HG02763 (cell line): Measurements from ENCODE around the gene CTTNBP2.

Source experiments
- ATAC-seq: cut with Tn5 transposase; IDR thresholded peaks from one replicate; pipeline ENCODE4 v1.9.1; 2021; ENCODE audit warnings: mild to moderate bottlenecking, moderate library complexity; ENCODE audit not compliant: unreplicated experiment

CTTNBP2 gene

GRCh38 chr7:117871401-117871777 is 1.9 kb downstream of the CTTNBP2 start:
- ATAC-seq: no peak

GRCh38 chr7:117870448-117871130 is 2.7 kb downstream of the CTTNBP2 start:
- ATAC-seq: no peak

DNA sequence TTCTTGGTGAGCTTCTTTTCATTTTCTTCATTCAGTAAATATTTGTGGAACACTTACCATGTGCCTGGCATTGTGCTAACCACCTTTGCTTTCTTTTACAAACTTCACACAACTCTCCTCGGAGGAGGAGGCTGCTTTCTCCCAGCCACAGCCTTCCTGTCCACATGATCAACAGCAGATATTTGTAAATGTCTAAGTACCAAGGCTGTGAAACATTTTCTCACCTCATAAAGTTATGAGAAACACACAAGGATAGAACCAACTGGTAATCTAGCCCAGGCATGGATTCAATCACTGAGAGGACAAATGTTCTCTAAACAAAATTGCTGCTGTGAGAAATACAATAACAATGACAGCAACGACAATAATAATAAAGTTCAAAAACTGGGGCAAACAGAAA is 3.9 kb downstream of the CTTNBP2 start:
- ATAC-seq: no peak

DNA sequence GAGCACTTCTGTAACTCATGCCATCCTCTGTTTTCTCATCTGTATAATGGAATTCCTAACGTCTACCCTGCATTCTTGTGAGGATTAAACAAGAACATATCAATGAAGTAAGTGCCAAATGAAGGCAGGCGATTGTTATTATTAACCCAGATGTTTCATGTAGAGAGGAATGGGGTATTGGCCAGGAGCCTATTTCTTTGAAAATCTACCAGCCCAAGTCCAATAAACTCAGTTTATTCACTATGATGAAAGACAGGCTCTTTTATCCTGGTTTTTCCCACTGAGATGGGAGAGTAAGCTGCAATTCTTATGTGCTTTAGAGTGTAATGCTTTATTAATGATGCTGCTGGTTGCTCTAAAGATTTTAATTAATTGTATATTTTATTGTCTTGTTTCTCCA is 9.6 kb downstream of the CTTNBP2 start:
- no peak for ATAC-seq

- no peak for ATAC-seq
Observed at GRCh38 chr7:117862378-117862777, 10.9 kb downstream of the CTTNBP2 start.

DNA sequence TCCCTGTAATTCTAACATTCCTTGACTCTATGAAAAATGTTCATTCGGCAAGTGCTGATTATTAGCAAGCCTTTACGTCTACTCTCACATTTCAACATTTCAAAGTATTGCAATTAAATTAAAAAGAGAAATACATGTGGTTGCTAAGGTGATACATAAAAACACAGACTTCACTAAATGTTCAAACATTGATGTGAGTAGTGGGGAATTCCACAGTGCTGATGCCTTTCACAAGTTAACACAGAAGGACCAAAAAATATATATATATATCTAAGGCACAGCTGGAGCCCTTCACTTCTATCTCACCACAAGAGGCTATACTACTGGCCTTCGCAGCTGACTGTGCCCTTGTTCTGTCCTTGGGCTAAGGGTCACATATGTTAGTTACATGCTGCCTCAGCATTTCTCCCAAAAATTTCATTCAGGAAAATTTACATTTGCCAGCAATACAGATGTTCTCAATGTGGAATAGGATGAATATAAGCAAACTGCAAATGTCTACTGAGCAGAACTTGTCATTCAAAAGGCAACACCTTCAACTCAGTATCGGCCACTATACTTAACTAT is 13.9 kb downstream of the CTTNBP2 start:
- ATAC-seq: no peak

GRCh38 chr7:117858712-117859111 is 14.5 kb downstream of the CTTNBP2 start:
- ATAC-seq: no peak

DNA sequence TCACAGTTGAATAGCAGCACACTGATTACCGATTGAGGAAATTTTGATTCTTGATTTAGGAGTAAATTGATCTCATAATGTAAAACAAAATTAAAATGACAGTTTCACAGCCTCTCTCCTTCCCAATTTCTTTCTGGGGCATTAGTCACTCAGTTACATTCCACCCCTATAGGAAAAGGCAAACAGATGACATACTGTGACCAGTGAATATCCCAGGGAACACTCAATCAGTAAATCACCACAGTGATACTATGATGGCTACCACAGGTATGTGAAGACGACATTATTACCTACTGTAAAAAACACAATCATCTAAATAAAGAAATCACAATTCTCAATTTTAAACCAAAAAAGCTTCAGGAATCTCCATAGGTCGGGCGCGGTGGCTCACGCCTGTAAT is 15.5 kb downstream of the CTTNBP2 start:
- no peak for ATAC-seq

DNA sequence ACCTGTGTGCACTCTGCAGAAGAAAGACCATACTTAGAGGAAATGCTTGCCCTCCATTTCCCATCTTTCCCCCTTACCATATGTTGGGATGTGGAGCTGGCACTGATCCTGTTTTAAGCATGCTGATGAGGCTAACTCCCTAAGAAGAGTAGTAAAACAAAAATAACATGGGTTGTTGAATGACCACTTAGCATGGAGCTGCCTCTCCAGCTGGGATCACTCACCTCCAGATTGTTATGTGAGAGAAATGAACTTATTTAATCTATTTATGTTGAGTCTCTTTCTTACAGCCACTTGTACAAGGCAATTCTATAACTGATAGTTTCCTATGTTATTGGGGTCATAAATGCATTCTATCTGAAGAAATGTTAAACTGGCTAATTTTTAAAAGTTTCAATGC is 17.0 kb downstream of the CTTNBP2 start:
- no peak for ATAC-seq

GRCh38 chr7:117854186-117854585 is 19.1 kb downstream of the CTTNBP2 start:
- no peak for ATAC-seq

DNA sequence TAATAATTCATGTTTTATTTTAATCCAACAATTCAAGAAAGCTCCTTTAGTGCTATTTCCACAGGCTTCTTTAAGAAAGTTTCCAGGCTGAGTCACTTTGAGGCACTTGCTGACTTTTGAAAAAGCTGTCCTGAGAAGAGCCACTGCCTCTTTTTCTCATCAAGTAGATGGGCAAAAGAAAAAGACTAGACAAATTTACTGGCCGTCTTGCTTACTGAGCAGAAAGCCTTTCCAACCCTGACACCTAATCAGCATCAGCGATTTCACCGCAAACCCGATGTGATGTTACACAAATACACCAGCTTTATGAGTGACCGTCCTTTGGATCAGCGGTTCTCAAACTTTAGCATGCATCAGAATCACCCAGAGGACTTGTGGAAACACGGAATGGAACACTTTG is 24.3 kb downstream of the CTTNBP2 start:
- no peak for ATAC-seq

DNA sequence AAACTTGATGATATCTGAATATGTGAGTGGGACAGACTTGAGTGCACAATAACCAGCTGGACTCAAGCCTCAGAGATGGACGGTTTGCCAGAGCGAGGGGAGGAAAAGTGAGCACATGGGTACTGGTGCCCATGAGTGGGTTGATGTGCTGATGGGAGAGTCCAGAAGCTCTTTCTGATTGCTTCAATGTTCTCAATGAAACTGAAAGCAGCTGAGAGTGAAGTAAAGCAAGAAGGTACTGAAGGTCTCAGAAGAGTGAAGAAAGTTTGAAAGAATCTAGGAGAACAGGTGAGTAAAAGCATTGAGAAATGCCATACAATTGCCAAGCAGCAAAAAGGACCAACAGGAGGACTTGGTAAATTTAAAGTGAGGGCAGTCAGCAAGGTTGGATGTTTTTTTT is 28.6 kb downstream of the CTTNBP2 start:
- ATAC-seq: no peak

- no peak for ATAC-seq
Observed at GRCh38 chr7:117841611-117842010, 31.6 kb downstream of the CTTNBP2 start.

GRCh38 chr7:117841011-117841410 is 32.2 kb downstream of the CTTNBP2 start:
- no peak for ATAC-seq

DNA sequence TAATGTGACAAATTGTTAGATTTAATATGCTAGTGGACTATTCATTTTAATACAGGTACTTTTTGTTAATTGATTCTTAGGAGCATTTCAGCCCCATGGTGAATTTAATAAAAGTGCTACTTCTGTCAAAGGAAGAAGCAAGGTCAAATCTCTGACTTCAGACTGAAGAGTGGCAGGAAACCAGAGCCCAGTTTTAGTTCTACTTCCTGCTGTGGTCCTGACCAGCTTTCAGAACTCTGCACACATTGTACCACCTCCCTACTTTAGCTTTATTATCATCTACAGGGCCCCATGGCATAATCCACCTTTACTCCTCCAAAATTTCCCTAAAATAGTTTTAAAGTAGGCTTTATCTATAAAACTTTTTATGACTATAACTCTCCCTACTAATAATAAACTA is 33.7 kb downstream of the CTTNBP2 start:
- peak; percentile 51 for ATAC-seq

GRCh38 chr7:117837841-117838240 is 35.4 kb downstream of the CTTNBP2 start:
- peak; percentile 92 for ATAC-seq

- no peak for ATAC-seq
Observed at GRCh38 chr7:117835016-117835664, 38.1 kb downstream of the CTTNBP2 start.

DNA sequence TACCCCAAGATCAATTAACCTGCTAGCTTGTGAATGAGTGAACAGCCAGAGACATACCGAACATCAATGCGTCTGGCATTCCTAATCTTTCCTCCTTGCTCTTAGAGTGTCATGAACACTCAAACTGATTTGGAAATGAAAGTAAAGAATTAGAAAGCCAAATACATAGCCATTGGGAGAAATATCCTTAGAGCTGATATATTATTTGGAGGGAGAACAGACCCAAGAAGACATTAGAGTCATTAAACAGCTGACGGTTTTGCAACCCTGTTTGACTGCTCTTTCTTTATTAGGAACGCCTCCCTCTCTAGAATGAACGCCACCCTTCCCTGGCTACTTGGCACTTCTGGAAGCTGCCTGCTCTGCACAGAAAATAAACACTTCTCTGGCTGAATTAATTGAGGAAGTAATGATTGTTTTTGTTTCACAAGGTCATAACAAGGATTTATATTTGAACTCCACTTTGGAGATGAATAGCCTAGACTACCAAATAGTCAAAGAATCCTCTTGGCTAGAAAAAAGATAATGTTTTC is 42.8 kb downstream of the CTTNBP2 start:
- no peak for ATAC-seq

DNA sequence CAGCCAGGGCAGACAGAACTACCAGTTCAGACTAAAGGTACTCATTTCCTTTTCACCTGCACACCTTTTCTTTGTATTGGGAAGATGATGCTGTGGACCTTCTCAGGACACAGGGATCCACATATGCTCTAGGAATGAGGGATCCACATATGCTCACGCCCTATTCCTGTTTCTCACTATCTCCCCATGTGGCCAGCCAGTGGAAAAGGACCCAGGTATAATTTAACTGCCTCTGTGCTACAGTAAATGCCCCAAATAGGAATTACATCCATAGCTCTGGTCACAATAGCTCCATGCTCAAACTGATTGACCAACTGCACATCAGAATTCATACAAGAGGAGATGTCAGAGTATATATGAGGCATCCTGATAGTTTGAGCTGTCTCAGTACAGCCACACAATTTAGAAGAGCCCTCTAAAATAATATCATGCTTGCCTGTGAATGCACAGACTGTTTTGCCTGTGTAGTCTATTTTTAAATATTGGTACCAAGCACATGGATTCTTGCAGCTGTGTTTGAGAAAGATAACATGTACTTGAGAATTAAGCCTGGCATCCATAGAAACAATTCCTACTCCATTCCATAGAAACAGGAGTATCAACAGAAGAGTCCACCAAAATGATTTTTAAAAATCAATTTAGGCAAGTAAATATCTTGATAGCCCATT is 43.7 kb downstream of the CTTNBP2 start:
- no peak for ATAC-seq

- no peak for ATAC-seq
Observed at GRCh38 chr7:117828825-117829224, 44.4 kb downstream of the CTTNBP2 start.

GRCh38 chr7:117827862-117828261 is 45.4 kb downstream of the CTTNBP2 start:
- ATAC-seq: no peak

GRCh38 chr7:117825132-117825531 is 48.1 kb downstream of the CTTNBP2 start:
- no peak for ATAC-seq
